Caco-2 (cell line): ENCODE results near the gene HRCT1. TPM values are rescaled to one million over a fixed set of nuclear protein-coding genes. Genes with fewer than 3 reads are reported as not detected.

Experiments
- BruUV-seq: library from RNA; stranded (reverse); fragments of 400-500 nt; replicated peaks from 2 replicates; lab custom pipeline; 2021; lab: Mats Ljungman, UMichigan
- CTCF ChIA-PET: fragments of 300-600 bp; sonication (Branson Sonifier 250); formaldehyde crosslinking; loops from one replicate; lab custom pipeline; 2022; ENCODE audit warnings: antibody characterized with exemption; lab: Charles Lee
- POLR2A ChIA-PET: fragments of 300-600 bp; sonication (Branson Sonifier 250); formaldehyde crosslinking; loops from one replicate; lab custom pipeline; 2022; ENCODE audit warnings: antibody characterized with exemption; lab: Charles Lee
- DNase-seq, 2 experiments: peaks; one replicate each; pipeline versions ENCODE4 v3.0.0 to v3.0.0-alpha.2; 2020 to 2022
- H3K27me3 ChIP-seq: replicated peaks from 2 replicates; pipeline ENCODE4 v1.6.0; 2011; ENCODE audit warnings: low read length; ENCODE audit not compliant: control insufficient read depth, insufficient read depth
- H3K36me3 ChIP-seq: 2 replicates; pipeline ENCODE4 v1.5.1; 2011; ENCODE audit warnings: low read length; ENCODE audit not compliant: control insufficient read depth, insufficient read depth
- H3K4me1 ChIP-seq: fragments of 250-450 bp; sonication (Bioruptor Pico); 2 replicates; pipeline ENCODE4 v1.5.1; 2020; ENCODE audit warnings: mild to moderate bottlenecking
- H3K4me3 ChIP-seq: 2 replicates; pipeline ENCODE4 v1.5.1; 2011; ENCODE audit warnings: low read depth, mild to moderate bottlenecking, control low read depth, low read length
- H3K9me3 ChIP-seq: fragments of 250-450 bp; sonication (Bioruptor Pico); 2 replicates; pipeline ENCODE4 v1.5.1; 2020; ENCODE audit warnings: mild to moderate bottlenecking, moderate library complexity
- H3K27ac Mint-ChIP-seq: one replicate; pipeline ENCODE4 v1.8.0; 2022; ENCODE audit warnings: mixed read lengths; ENCODE audit not compliant: unreplicated experiment
- H3K27me3 Mint-ChIP-seq: one replicate; pipeline ENCODE4 v1.8.0; 2022; ENCODE audit warnings: mixed read lengths; ENCODE audit not compliant: insufficient read depth, unreplicated experiment
- H3K36me3 Mint-ChIP-seq: one replicate; pipeline ENCODE4 v1.8.0; 2022; ENCODE audit warnings: mild to moderate bottlenecking, mixed read lengths; ENCODE audit not compliant: insufficient read depth, unreplicated experiment
- H3K4me1 Mint-ChIP-seq: one replicate; pipeline ENCODE4 v1.8.0; 2022; ENCODE audit warnings: low read depth, mixed read lengths; ENCODE audit not compliant: unreplicated experiment
- H3K4me3 Mint-ChIP-seq: one replicate; pipeline ENCODE4 v1.8.0; 2022; ENCODE audit warnings: mild to moderate bottlenecking, moderate library complexity, mixed read lengths; ENCODE audit not compliant: unreplicated experiment
- H3K9me3 Mint-ChIP-seq: one replicate; pipeline ENCODE4 v1.8.0; 2022; ENCODE audit warnings: mixed read lengths; ENCODE audit not compliant: unreplicated experiment
- CTCF ChIP-seq, 2 experiments: fragments of 200-600 bp in 1 of 2; IDR thresholded peaks; 1 replicate in 1 of 2; 2 replicates in 1 of 2; pipeline versions ENCODE4 v1.5.1 to v1.8.0; 2011 to 2022; ENCODE audit warnings: antibody characterized with exemption in 1 of 2, control low read depth in 1 of 2, inconsistent platforms in 1 of 2, low read depth in 1 of 2, low read length in 1 of 2, mild to moderate bottlenecking in 1 of 2, moderate library complexity in 1 of 2; ENCODE audit not compliant: insufficient read depth in 1 of 2, severe bottlenecking in 1 of 2, unreplicated experiment in 1 of 2
- intact Hi-C: fragments of 100-400 bp; cut with micrococcal nuclease; formaldehyde crosslinking; loops from one replicate; pipeline ENCODE4 v1.10.0; 2022; ENCODE audit not compliant: unreplicated experiment
- total RNA-seq: library from RNA; stranded (reverse); gene quantifications from 2 replicates; pipeline ENCODE4 v1.2.3, GENCODE V29; 2022

Gene HRCT1
- total RNA-seq, 1 experiment from 2014 or later, result not detected

- Histone ChIP-seq H3K9me3 (no peaks in the 10 kb centered on the region), H3K36me3 (no peaks in the 10 kb centered on the region), H3K4me3 (no peak overlapping the region), H3K27me3 (no peaks in the 10 kb centered on the region), H3K4me1 (peaks cover 4% of the 10 kb centered on the region; the same call in 1 of the 2 replicates)
- peaks cover 5% of the 10 kb centered on the region for H3K27me3 Mint-ChIP-seq
- ChIA-PET POLR2A (no interaction called here), CTCF (no interaction called here)
- intact Hi-C loops, result no loop called here
- DNase-seq, result no peak
- no peak overlapping the region for H3K27ac Mint-ChIP-seq
- no peaks in the 10 kb centered on the region for H3K9me3 Mint-ChIP-seq
- H3K4me3 Mint-ChIP-seq, result no peak overlapping the region
- no peaks in the 10 kb centered on the region for H3K36me3 Mint-ChIP-seq
- no peak for TF ChIP-seq CTCF (IDR thresholded peaks at IDR 0.05; ENCODE audit: insufficient read depth in 1 of 2, low read depth in 1 of 2, low read length in 1 of 2, severe bottlenecking in 1 of 2, unreplicated experiment in 1 of 2)
- no peaks in the 10 kb centered on the region for H3K4me1 Mint-ChIP-seq
- no TSS peak for BruUV-seq
Observed at GRCh38 chr9:35929453-35929718, 23.4 kb downstream of the HRCT1 start.

- no TSS peak for BruUV-seq
- Histone ChIP-seq H3K36me3 (no peaks in the 10 kb centered on the region), H3K4me1 (peaks cover 4% of the 10 kb centered on the region; the same call in 1 of the 2 replicates), H3K27me3 (no peaks in the 10 kb centered on the region), H3K9me3 (no peaks in the 10 kb centered on the region), H3K4me3 (no peak overlapping the region)
- Mint-ChIP-seq H3K27me3 (peaks cover 5% of the 10 kb centered on the region), H3K4me3 (no peak overlapping the region), H3K36me3 (no peaks in the 10 kb centered on the region), H3K4me1 (no peaks in the 10 kb centered on the region), H3K9me3 (no peaks in the 10 kb centered on the region), H3K27ac (no peak overlapping the region)
- DNase-seq, result no peak
- intact Hi-C loops, result no loop called here
- TF ChIP-seq CTCF (IDR thresholded peaks at IDR 0.05; ENCODE audit: insufficient read depth in 1 of 2, low read depth in 1 of 2, low read length in 1 of 2, severe bottlenecking in 1 of 2, unreplicated experiment in 1 of 2), result no peak
- CTCF ChIA-PET, result no interaction called here
- POLR2A ChIA-PET, result no interaction called here
Observed at GRCh38 chr9:35930521-35930920, 24.5 kb downstream of the HRCT1 start.

GRCh38 chr9:35930989-35931388 is 25.0 kb downstream of the HRCT1 start:
- intact Hi-C loops, result no loop called here
- no peaks in the 10 kb centered on the region for H3K4me1 Mint-ChIP-seq
- no peaks in the 10 kb centered on the region for H3K27me3 ChIP-seq
- H3K4me1 ChIP-seq, result peaks cover 4% of the 10 kb centered on the region; the same call in 1 of the 2 replicates
- CTCF ChIA-PET, result interaction anchor here (1.3 kb wide), 1 partner anchor 28 kb away, joined by 3 read pairs; no protein-coding TSS in a partner anchor
- H3K27me3 Mint-ChIP-seq, result peaks cover 5% of the 10 kb centered on the region
- TF ChIP-seq CTCF (IDR thresholded peaks at IDR 0.05; ENCODE audit: insufficient read depth in 1 of 2, low read depth in 1 of 2, low read length in 1 of 2, severe bottlenecking in 1 of 2, unreplicated experiment in 1 of 2), result no peak
- H3K36me3 Mint-ChIP-seq, result no peaks in the 10 kb centered on the region
- H3K27ac Mint-ChIP-seq, result no peak overlapping the region
- H3K36me3 ChIP-seq, result no peaks in the 10 kb centered on the region
- BruUV-seq, result no TSS peak
- no peak overlapping the region for H3K4me3 ChIP-seq
- no peaks in the 10 kb centered on the region for H3K9me3 ChIP-seq
- DNase-seq, result no peak
- POLR2A ChIA-PET, result no interaction called here
- no peaks in the 10 kb centered on the region for H3K9me3 Mint-ChIP-seq
- no peak overlapping the region for H3K4me3 Mint-ChIP-seq
